Stimulated activated naive CD4-positive, alpha-beta T cell treated with Interleukin-2 at 50 U/mL for 16 hours (primary cell): ENCODE data around the gene SAPCD1.
"Not testable (repeated sequence)": the region's sequence is repeated elsewhere in the genome, so short reads cannot be mapped to it uniquely, and the experiment has no call there.

Experiments used
- DNase-seq: peaks from one replicate; lab custom pipeline; 2025; lab: John Stamatoyannopoulos, UW

SAPCD1 gene

DNA sequence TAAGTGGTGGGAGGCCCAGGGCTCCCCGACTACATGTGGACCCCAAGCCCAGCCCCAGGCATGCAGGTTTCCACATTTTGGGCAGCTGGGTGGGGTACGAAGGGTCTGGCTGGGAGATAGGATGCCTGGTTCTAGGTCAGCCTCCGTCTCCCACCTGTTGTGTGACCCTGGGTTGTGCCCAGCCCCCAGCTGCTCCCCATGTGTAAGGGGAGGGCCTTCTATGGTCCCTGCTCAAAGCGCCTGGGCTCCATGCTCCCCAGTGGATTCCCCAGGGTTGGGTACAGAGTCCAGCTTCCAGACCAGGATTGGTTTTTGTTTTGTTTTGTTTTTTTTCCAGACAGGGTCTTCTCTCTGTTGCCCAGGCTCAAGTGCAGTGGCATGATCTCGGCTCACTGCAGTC is 15.7 kb downstream of the SAPCD1 start:
- no peak for DNase-seq

- no peak for DNase-seq
These were observed 16.8 kb downstream of the SAPCD1 start for GRCh38 chr6:31778999-31779885.

GRCh38 chr6:31779908-31780307 is 17.5 kb downstream of the SAPCD1 start:
- DNase-seq = no peak

DNA sequence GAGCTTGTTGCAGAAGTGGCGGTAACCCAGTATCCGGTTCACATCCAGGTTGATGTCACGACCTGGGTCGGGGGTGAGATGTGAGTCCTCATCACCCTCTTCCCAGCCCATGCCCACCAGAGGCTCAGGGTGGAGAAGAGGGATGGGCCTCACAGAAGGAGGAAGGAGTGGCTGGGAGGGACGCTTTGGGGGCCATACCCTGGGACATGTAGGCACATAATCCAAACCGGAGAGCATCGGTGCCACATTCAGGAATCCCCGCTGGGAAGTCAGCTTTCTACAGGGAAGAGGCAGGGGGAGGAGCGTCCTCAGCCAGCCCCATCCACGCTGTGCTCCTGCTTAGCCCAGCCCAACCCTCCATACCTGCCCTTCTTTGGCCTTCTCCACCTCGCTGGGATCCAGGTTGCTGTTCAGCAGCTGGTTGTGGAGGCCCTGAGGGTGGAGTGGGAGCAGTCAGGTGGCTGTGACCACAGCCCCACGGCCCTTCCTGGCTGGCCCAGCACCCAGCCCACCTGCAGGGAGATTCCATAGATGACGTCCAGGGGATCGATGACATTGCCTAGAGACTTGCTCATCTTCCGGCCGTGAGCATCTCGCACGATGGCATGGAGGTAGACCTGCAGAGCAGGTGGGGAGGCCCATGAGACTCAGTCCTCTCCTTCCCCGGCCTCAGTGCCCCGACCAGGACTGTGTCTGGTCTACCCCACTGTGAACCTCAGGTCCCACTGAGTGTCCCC is 18.2 kb downstream of the SAPCD1 start:
- no peak for DNase-seq

GRCh38 chr6:31781244-31782125 is 19.0 kb downstream of the SAPCD1 start:
- no peak for DNase-seq

GRCh38 chr6:31782126-31782855 is 19.8 kb downstream of the SAPCD1 start:
- DNase-seq = no peak

DNA sequence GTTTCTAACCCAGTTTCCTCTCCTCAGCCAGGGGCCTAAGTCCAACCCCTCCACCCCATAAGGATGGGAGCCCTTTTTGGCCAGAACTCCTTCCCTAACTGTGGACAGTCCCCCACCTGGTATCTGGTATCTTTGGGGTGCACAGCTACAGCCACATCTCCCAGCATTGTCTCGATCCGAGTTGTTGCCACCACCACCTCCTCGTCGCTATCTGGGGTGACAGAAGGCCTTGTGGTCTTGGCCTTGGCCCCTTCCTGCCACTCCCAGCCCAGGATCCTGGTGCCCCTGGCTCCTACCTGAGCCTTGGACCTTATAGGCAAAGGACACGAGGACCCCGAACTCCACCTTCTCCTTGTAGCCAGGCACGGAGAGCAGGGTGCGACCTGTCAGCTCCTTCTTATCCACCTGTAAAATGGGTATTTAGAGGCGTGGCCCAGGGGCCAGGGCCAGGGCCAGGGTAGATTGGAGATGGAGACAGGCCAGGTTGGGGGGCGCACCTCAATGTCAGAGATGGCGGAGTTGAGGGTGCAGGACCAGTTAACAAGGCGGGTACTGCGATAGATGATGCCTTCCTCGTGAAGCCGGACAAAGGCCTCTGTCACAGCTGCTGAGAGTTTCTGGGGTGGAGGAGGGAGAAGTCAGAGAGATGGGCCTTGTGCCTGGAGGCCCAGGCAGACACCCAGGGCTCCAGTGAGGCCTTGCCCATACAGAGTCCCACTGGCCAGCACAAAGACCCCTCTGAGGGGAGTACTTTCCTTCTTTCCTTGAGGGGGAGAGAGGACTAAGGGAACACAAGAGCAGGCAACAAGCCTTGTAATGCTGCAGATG is 21.9 kb downstream of the SAPCD1 start:
- DNase-seq = no peak

DNA sequence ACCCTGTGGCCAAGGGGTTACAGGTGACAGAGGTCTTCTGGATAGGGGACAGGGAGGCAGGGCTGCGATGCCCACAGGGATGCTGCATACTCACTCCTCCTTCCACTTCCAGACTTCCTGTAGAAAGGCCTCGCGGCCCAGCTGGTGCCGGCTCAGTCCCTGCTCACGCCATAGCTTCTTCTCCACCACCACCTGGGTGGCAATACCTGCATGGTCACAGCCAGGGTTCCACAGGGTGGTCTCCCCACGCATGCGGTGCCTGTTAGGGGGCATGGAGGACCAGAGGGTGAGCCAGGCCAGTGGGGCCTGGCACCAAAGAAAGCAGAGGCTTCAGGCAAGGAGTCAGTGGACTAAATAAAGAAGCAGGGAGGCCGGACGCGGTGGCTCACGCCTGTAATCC is 23.0 kb downstream of the SAPCD1 start:
- no peak for DNase-seq

GRCh38 chr6:31791324-31792089 is 29.1 kb downstream of the SAPCD1 start:
- DNase-seq = peak; percentile 14

- DNase-seq = no peak
These were observed 29.6 kb downstream of the SAPCD1 start for GRCh38 chr6:31792090-31792374.

GRCh38 chr6:31792761-31793171 is 30.3 kb downstream of the SAPCD1 start:
- DNase-seq = no peak

GRCh38 chr6:31793927-31794245 is 31.4 kb downstream of the SAPCD1 start:
- DNase-seq = not testable (repeated sequence)

DNA sequence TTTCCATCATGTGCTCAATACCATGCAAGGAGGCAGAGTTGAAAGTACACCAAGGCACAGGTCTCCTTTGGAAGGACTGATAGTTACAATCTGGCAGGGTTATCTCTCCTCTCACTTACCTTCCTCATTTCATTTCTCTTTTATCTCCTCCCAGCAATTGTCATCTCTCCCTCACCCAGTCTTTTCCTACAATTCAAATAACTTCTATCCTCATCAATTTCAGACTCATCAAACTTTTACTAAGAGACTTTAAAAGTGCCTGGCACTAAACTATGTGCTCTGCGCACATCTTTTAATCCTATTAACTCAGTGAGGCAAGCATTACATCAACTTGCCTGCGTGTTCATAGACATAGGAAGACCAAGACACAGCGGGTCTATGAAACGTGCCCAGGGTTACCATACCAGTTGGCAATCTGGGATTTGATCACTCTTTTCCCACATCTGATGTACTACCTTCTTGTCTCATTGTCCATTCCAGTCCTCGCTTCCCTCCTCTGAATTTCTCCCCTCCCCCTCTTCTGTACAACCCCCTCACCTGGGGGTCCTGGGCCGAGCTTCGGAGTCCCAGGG is 31.9 kb downstream of the SAPCD1 start:
- DNase-seq = no peak

- DNase-seq = no peak
These were observed 32.6 kb downstream of the SAPCD1 start for GRCh38 chr6:31794866-31795615.

DNA sequence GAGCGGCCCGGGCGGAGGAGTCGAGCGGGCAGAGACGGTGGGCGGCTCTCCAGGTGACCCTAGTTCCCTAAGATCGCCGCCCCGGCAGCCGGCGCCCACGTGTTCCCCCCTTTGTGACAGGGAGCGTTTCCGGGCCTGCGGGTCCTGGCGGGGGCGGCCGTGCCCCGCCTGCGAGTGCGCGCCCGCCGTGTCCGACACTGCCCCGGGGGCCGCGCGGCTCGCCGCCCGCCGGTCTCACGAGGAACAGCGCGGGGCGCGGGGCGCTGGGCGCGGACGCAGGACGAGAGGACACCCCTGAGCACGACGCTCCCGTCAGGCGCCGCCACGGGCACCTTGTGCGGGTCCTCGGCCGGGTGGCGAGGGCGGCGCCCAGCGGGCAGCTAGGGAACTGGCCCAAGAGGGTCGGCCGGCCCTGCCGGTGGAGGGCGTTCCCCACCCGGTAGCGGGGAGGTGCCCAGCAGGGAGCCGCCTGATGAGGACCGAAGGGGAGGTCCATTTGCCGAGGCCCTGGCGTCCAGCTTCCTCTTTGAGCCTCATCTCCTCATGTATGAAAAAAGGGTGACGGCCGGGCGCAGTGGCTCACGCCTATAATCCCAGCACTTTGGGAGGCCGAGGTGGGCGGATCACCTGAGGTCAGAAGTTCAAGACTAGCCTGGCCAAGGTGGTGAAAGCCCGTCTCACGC is 33.3 kb downstream of the SAPCD1 start, which contains the start of gene VARS1:
Gene VARS1 (minus strand): TSS at position 137 of the 683 bp plus-strand sequence. CDS start 535 bp downstream, outside the sequence.
- peak; percentile 78 for DNase-seq

- DNase-seq = no peak
These were observed 34.5 kb downstream of the SAPCD1 start for GRCh38 chr6:31796993-31797385.

GRCh38 chr6:31797588-31797987 is 35.1 kb downstream of the SAPCD1 start:
- no peak for DNase-seq

GRCh38 chr6:31799781-31800180 is 37.3 kb downstream of the SAPCD1 start:
- no peak for DNase-seq
